ENCODE results near the gene MCRIP2. TPM values are rescaled to one million over a fixed set of nuclear protein-coding genes. Genes with fewer than 3 reads are reported as not detected.

MCRIP2 gene
- total RNA-seq, 1 donor from 2014 or later = 16.6 TPM

DNA sequence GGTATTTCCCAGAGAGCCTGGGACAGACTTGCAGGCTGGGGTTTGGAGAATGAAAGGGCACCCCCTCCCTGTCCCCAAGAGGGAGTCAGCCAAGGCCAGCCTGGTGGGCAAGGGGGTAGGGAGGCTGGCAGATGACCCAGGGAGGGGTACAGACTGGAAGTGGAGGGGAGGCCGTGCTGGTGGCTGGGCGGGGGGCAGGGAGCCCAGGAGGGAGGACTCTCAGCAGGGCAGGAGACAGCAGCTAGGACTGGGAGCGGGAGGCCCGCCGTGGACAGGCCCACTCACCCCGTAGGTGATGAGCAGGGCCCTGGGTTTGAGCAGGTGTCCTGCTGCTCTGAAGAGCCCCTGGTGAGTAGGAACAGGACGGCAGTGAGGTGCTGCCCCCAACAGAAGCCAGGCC lies 6.6 kb upstream of the MCRIP2 start:
- Mint-ChIP-seq H3K9me3 (ENCODE audit: unreplicated experiment) (peaks cover 8% of the 10 kb centered on the region), H3K27me3 (ENCODE audit: unreplicated experiment) (peaks cover 10% of the 10 kb centered on the region)

DNA sequence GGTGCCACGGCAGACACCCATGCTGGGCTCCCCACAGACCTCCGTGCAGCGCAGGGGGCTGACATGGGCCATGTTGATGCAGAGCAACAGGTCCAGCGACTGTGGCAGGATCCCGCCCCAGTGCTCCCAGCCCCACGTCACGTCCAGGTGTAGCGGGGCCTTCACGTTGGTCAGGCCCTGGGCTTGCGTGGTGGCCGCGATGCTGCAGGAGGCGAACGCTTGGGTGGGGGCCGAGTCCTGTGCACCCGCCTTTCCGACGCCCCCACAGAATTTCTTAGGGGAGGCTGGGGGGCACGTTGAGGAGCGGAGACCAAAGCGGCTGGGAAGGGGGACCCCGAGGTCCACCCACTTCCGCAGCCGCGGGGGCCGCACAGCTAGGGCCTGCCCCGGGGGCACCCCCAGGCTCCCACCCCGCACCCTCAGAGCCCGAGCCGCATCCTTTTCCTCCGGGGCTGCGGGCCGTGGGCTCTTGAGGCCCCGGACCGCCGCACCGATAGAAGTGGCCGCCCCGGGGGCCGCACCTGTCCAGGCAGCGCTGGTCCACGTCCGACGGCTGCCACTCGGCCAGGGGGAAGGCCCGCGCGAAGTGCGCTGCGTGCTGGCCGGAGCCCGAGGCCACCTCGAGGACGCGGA lies 5.9 kb upstream of the MCRIP2 start:
- TF ChIP-seq CTCF (IDR thresholded peaks at IDR 0.05; ENCODE audit: partially characterized antibody, unreplicated experiment) = no peak
- peaks cover 2% of the 10 kb centered on the region for H3K4me1 Mint-ChIP-seq (ENCODE audit: low read depth, unreplicated experiment)

More for the DNA sequence above, 6.6 kb upstream of the MCRIP2 start:
- no peak overlapping the region for H3K27ac Mint-ChIP-seq (ENCODE audit: unreplicated experiment)
- no peaks in the 10 kb centered on the region for H3K4me1 Mint-ChIP-seq (ENCODE audit: low read depth, unreplicated experiment)
- no peak for DNase-seq
- no peaks in the 10 kb centered on the region for H3K36me3 Mint-ChIP-seq (ENCODE audit: unreplicated experiment)
- no peak for TF ChIP-seq CTCF (IDR thresholded peaks at IDR 0.05; ENCODE audit: partially characterized antibody, unreplicated experiment)
- peak overlapping the region; percentile 61 for H3K4me3 Mint-ChIP-seq (ENCODE audit: unreplicated experiment)

GRCh38 chr16:636206-637080 lies 5.2 kb upstream of the MCRIP2 start, which contains the start of gene METTL26:
Gene METTL26, minus strand, starts transcription at chr16:636305. Its CDS starts 15 bp downstream, at chr16:636290.
- H3K27me3 Mint-ChIP-seq (ENCODE audit: unreplicated experiment) = peaks cover 10% of the 10 kb centered on the region
- H3K27ac Mint-ChIP-seq (ENCODE audit: unreplicated experiment) = peak within 1 kb of the TSS; percentile 96
- H3K4me3 Mint-ChIP-seq (ENCODE audit: unreplicated experiment) = peak within 1 kb of the TSS; percentile 92
- no peak for TF ChIP-seq CTCF (IDR thresholded peaks at IDR 0.05; ENCODE audit: partially characterized antibody, unreplicated experiment)
- H3K9me3 Mint-ChIP-seq (ENCODE audit: unreplicated experiment) = peaks cover 8% of the 10 kb centered on the region
- H3K36me3 Mint-ChIP-seq (ENCODE audit: unreplicated experiment) = no peaks in the 10 kb centered on the region
- peak; percentile 92 for DNase-seq
- H3K4me1 Mint-ChIP-seq (ENCODE audit: low read depth, unreplicated experiment) = peaks cover 2% of the 10 kb centered on the region

More for the DNA sequence above, 5.9 kb upstream of the MCRIP2 start:
- no peaks in the 10 kb centered on the region for H3K36me3 Mint-ChIP-seq (ENCODE audit: unreplicated experiment)
- DNase-seq = no peak
- H3K27me3 Mint-ChIP-seq (ENCODE audit: unreplicated experiment) = peaks cover 10% of the 10 kb centered on the region
- no peak overlapping the region for H3K27ac Mint-ChIP-seq (ENCODE audit: unreplicated experiment)
- peak overlapping the region; percentile 49 for H3K4me3 Mint-ChIP-seq (ENCODE audit: unreplicated experiment)
- peaks cover 8% of the 10 kb centered on the region for H3K9me3 Mint-ChIP-seq (ENCODE audit: unreplicated experiment)

GRCh38 chr16:637081-638018 lies 4.3 kb upstream of the MCRIP2 start:
- DNase-seq = peak; percentile 93
- Mint-ChIP-seq H3K36me3 (ENCODE audit: unreplicated experiment) (no peaks in the 10 kb centered on the region), H3K4me3 (ENCODE audit: unreplicated experiment) (peak overlapping the region; percentile 55), H3K27ac (ENCODE audit: unreplicated experiment) (no peak overlapping the region), H3K27me3 (ENCODE audit: unreplicated experiment) (peaks cover 9% of the 10 kb centered on the region), H3K4me1 (ENCODE audit: low read depth, unreplicated experiment) (peaks cover 2% of the 10 kb centered on the region), H3K9me3 (ENCODE audit: unreplicated experiment) (peaks cover 8% of the 10 kb centered on the region)
- TF ChIP-seq CTCF (IDR thresholded peaks at IDR 0.05; ENCODE audit: partially characterized antibody, unreplicated experiment) = no peak
